ENCODE measurements around the gene ERCC6L2.

DNA sequence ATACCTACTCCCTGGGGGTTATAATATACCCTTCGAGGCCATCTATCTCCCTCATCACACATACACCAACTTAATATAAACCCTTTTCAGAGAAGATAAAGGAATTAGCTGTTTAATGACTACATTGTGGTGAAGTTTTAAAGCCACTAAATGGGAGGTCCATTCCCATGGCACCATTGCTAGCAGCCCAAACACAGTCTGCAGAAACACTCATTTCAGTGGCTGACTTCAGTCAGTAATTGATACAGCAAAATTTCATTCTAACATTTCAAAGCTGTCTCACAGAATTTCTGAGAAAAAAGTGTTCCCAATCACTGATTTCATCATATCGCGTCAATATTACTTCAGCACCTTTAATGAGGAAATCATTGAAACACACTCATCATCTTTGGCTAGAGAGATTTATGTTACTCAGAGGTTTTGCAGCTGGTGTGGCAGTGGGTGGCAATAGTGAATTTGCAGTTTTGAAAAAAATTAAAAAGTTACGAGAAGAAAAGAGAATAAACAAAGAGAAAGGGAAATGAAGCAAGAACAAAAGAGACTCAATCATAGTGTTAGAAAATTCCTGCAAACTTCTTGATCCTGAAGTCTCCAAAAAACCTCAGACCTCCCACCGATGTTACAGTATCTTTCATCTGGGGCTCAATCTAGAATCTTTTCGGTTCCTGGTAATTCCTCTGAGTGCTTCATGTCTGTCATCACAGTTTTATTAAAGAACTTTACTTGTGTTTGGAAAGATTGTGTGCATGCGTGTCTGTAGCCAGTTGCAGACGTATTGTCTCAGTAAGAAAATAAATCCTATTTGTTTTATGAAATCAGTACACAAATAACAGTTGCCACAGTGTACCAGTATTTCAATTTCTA lies 105.0 kb downstream of the ERCC6L2 start:
- TF ChIP-seq, protein P1, sequence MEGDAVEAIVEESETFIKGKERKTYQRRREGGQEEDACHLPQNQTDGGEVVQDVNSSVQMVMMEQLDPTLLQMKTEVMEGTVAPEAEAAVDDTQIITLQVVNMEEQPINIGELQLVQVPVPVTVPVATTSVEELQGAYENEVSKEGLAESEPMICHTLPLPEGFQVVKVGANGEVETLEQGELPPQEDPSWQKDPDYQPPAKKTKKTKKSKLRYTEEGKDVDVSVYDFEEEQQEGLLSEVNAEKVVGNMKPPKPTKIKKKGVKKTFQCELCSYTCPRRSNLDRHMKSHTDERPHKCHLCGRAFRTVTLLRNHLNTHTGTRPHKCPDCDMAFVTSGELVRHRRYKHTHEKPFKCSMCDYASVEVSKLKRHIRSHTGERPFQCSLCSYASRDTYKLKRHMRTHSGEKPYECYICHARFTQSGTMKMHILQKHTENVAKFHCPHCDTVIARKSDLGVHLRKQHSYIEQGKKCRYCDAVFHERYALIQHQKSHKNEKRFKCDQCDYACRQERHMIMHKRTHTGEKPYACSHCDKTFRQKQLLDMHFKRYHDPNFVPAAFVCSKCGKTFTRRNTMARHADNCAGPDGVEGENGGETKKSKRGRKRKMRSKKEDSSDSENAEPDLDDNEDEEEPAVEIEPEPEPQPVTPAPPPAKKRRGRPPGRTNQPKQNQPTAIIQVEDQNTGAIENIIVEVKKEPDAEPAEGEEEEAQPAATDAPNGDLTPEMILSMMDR (IDR thresholded peaks at IDR 0.05) = no peak
- no peak for TF ChIP-seq POLR2A (IDR thresholded peaks at IDR 0.05)

Measured in Peyer's patch (tissue), 4 donors.